SK-N-SH treated with all-trans-retinoic acid at 6 μM for 48 hours (cell line): Measurements from ENCODE around the gene ZFHX3.

Source experiments
- ATAC-seq: fragments of 200-7000 bp; cut with Tn5 transposase; 3 replicates; pipeline ENCODE4 v1.9.1; 2020; ENCODE audit warnings: mild to moderate bottlenecking, moderate library complexity
- BACH2 ChIP-seq: fragments of 250-450 bp; sonication (Bioruptor Pico); IDR thresholded peaks from 2 replicates; pipeline ENCODE4 v1.9.0; 2021; ENCODE audit warnings: mild to moderate bottlenecking, borderline replicate concordance
- CSDC2 ChIP-seq: fragments of 250-450 bp; sonication (Bioruptor Pico); IDR thresholded peaks from 2 replicates; pipeline ENCODE4 v1.5.0; 2020; ENCODE audit warnings: mild to moderate bottlenecking, moderate library complexity
- ESRRG ChIP-seq: fragments of 250-450 bp; sonication (Bioruptor Pico); IDR thresholded peaks from 2 replicates; pipeline ENCODE4 v1.6.1; 2021; ENCODE audit warnings: mild to moderate bottlenecking
- GLIS3 ChIP-seq: fragments of 250-450 bp; sonication (Bioruptor Pico); IDR thresholded peaks from 2 replicates; pipeline ENCODE4 v1.5.0; 2020; ENCODE audit warnings: mild to moderate bottlenecking, moderate library complexity
- ISL1 ChIP-seq: fragments of 250-450 bp; sonication (Bioruptor Pico); IDR thresholded peaks from 2 replicates; pipeline ENCODE4 v2.1.2; 2022; ENCODE audit warnings: mild to moderate bottlenecking, moderate library complexity
- OSR1 ChIP-seq: fragments of 250-450 bp; sonication (Bioruptor Pico); IDR thresholded peaks from 2 replicates; pipeline ENCODE4 v1.8.0; 2022; ENCODE audit warnings: moderate library complexity, mild to moderate bottlenecking, inconsistent platforms
- PPARA ChIP-seq: fragments of 250-450 bp; sonication (Bioruptor Pico); IDR thresholded peaks from 2 replicates; pipeline ENCODE4 v1.5.0; 2020; ENCODE audit warnings: mild to moderate bottlenecking, borderline replicate concordance
- RARB ChIP-seq: fragments of 250-450 bp; sonication (Bioruptor Pico); IDR thresholded peaks from 2 replicates; pipeline ENCODE4 v1.8.0; 2021; ENCODE audit warnings: mild to moderate bottlenecking, moderate library complexity
- SNAI2 ChIP-seq: fragments of 250-450 bp; sonication (Bioruptor Pico); IDR thresholded peaks from 2 replicates; pipeline ENCODE4 v1.5.0; 2020; ENCODE audit warnings: mild to moderate bottlenecking, moderate library complexity
- TCF4 ChIP-seq: fragments of 250-450 bp; sonication (Bioruptor Pico); IDR thresholded peaks from 2 replicates; pipeline ENCODE4 v1.8.0; 2021; ENCODE audit warnings: mild to moderate bottlenecking, moderate library complexity, borderline replicate concordance
- TOX ChIP-seq: fragments of 250-450 bp; sonication (Bioruptor Pico); IDR thresholded peaks from 2 replicates; pipeline ENCODE4 v1.8.0; 2021; ENCODE audit warnings: mild to moderate bottlenecking, moderate library complexity, borderline replicate concordance
- ZC3H10 ChIP-seq: fragments of 250-450 bp; sonication (Bioruptor Pico); IDR thresholded peaks from 2 replicates; pipeline ENCODE4 v1.5.1; 2021; ENCODE audit warnings: mild to moderate bottlenecking, moderate library complexity
- ZFP3 ChIP-seq: fragments of 250-450 bp; sonication (Bioruptor Pico); IDR thresholded peaks from 2 replicates; pipeline ENCODE4 v1.5.0; 2020; ENCODE audit warnings: mild to moderate bottlenecking, moderate library complexity
- ZNF565 ChIP-seq: fragments of 450-650 bp; formaldehyde crosslinking; conservative IDR thresholded peaks from 2 replicates; pipeline ENCODE4 v1.5.0; 2020; ENCODE audit warnings: low read depth, mild to moderate bottlenecking, moderate library complexity
- ZNF70 ChIP-seq: fragments of 450-650 bp; formaldehyde crosslinking; IDR thresholded peaks from 2 replicates; pipeline ENCODE4 v1.5.0; 2020; ENCODE audit warnings: mild to moderate bottlenecking, moderate library complexity
- ZNF8 ChIP-seq: fragments of 450-650 bp; formaldehyde crosslinking; IDR thresholded peaks from 2 replicates; pipeline ENCODE4 v1.5.0; 2020; ENCODE audit warnings: mild to moderate bottlenecking, moderate library complexity
- TF ChIP-seq, protein P1 (sequence below): fragments of 250-450 bp; sonication (Bioruptor Pico); IDR thresholded peaks from 2 replicates; pipeline ENCODE4 v1.8.0; 2020; ENCODE audit warnings: mild to moderate bottlenecking, moderate library complexity, borderline replicate concordance
- TF ChIP-seq, protein P2 (sequence below): fragments of 250-450 bp; sonication (Bioruptor Pico); IDR thresholded peaks from 2 replicates; pipeline ENCODE4 v1.5.0; 2020; ENCODE audit warnings: mild to moderate bottlenecking, moderate library complexity
- TF ChIP-seq, protein P3 (sequence below): fragments of 250-450 bp; sonication (Bioruptor Pico); IDR thresholded peaks from 2 replicates; pipeline ENCODE4 v1.5.1; 2020; ENCODE audit warnings: low read depth, mild to moderate bottlenecking, moderate library complexity
- TF ChIP-seq, protein P4 (sequence below): fragments of 250-450 bp; sonication (Bioruptor Pico); IDR thresholded peaks from 2 replicates; pipeline ENCODE4 v1.5.1; 2021; ENCODE audit warnings: mild to moderate bottlenecking, moderate library complexity
- TF ChIP-seq, protein P5 (sequence below): fragments of 250-450 bp; sonication (Bioruptor Pico); IDR thresholded peaks from 2 replicates; pipeline ENCODE4 v1.8.0; 2021; ENCODE audit warnings: low read depth, mild to moderate bottlenecking, moderate library complexity, borderline replicate concordance

ZFHX3 gene

DNA sequence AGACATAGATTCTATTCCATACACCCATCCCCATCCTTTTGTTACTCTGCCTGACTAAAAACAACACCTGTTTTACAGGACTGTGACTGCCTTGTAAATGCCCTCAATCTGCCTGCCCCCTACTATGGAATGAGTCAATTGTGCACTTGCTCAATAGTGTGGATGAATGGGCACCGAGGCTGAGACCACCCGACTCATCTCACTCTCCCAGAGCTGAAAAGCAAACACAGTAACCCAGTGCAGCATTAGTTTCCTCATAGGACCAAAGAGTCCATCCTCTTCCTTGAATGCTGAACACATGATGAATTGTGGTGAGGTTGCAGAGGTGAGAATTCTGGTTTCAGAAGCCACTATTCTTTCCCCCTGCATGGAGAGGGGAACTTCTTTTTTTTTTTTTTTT lies 233.7 kb downstream of the ZFHX3 start:
- no peak for TF ChIP-seq GLIS3 (CRISPR knock-in tag)
- TF ChIP-seq TOX (CRISPR knock-in tag), result no peak
- TF ChIP-seq, protein P1, sequence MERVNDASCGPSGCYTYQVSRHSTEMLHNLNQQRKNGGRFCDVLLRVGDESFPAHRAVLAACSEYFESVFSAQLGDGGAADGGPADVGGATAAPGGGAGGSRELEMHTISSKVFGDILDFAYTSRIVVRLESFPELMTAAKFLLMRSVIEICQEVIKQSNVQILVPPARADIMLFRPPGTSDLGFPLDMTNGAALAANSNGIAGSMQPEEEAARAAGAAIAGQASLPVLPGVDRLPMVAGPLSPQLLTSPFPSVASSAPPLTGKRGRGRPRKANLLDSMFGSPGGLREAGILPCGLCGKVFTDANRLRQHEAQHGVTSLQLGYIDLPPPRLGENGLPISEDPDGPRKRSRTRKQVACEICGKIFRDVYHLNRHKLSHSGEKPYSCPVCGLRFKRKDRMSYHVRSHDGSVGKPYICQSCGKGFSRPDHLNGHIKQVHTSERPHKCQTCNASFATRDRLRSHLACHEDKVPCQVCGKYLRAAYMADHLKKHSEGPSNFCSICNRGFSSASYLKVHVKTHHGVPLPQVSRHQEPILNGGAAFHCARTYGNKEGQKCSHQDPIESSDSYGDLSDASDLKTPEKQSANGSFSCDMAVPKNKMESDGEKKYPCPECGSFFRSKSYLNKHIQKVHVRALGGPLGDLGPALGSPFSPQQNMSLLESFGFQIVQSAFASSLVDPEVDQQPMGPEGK (CRISPR knock-in tag), result no peak
- no peak for TF ChIP-seq ZC3H10 (CRISPR knock-in tag)
- TF ChIP-seq OSR1 (CRISPR knock-in tag), result no peak
- TF ChIP-seq BACH2, result no peak
- TF ChIP-seq, protein P2, sequence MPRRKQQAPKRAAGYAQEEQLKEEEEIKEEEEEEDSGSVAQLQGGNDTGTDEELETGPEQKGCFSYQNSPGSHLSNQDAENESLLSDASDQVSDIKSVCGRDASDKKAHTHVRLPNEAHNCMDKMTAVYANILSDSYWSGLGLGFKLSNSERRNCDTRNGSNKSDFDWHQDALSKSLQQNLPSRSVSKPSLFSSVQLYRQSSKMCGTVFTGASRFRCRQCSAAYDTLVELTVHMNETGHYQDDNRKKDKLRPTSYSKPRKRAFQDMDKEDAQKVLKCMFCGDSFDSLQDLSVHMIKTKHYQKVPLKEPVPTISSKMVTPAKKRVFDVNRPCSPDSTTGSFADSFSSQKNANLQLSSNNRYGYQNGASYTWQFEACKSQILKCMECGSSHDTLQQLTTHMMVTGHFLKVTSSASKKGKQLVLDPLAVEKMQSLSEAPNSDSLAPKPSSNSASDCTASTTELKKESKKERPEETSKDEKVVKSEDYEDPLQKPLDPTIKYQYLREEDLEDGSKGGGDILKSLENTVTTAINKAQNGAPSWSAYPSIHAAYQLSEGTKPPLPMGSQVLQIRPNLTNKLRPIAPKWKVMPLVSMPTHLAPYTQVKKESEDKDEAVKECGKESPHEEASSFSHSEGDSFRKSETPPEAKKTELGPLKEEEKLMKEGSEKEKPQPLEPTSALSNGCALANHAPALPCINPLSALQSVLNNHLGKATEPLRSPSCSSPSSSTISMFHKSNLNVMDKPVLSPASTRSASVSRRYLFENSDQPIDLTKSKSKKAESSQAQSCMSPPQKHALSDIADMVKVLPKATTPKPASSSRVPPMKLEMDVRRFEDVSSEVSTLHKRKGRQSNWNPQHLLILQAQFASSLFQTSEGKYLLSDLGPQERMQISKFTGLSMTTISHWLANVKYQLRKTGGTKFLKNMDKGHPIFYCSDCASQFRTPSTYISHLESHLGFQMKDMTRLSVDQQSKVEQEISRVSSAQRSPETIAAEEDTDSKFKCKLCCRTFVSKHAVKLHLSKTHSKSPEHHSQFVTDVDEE (CRISPR knock-in tag), result no peak
- TF ChIP-seq, protein P3, sequence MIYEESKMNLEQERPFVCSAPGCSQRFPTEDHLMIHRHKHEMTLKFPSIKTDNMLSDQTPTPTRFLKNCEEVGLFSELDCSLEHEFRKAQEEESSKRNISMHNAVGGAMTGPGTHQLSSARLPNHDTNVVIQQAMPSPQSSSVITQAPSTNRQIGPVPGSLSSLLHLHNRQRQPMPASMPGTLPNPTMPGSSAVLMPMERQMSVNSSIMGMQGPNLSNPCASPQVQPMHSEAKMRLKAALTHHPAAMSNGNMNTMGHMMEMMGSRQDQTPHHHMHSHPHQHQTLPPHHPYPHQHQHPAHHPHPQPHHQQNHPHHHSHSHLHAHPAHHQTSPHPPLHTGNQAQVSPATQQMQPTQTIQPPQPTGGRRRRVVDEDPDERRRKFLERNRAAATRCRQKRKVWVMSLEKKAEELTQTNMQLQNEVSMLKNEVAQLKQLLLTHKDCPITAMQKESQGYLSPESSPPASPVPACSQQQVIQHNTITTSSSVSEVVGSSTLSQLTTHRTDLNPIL (CRISPR knock-in tag), result no peak
- no peak for TF ChIP-seq PPARA (CRISPR knock-in tag)
- no peak for TF ChIP-seq TCF4 (CRISPR knock-in tag)
- TF ChIP-seq ISL1 (CRISPR knock-in tag), result no peak
- no peak for TF ChIP-seq ZNF565 (CRISPR knock-in tag)
- TF ChIP-seq ZFP3 (CRISPR knock-in tag), result no peak
- no peak for TF ChIP-seq RARB
- TF ChIP-seq, protein P4, sequence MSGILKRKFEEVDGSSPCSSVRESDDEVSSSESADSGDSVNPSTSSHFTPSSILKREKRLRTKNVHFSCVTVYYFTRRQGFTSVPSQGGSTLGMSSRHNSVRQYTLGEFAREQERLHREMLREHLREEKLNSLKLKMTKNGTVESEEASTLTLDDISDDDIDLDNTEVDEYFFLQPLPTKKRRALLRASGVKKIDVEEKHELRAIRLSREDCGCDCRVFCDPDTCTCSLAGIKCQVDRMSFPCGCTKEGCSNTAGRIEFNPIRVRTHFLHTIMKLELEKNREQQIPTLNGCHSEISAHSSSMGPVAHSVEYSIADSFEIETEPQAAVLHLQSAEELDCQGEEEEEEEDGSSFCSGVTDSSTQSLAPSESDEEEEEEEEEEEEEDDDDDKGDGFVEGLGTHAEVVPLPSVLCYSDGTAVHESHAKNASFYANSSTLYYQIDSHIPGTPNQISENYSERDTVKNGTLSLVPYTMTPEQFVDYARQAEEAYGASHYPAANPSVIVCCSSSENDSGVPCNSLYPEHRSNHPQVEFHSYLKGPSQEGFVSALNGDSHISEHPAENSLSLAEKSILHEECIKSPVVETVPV (CRISPR knock-in tag), result no peak
- TF ChIP-seq ZNF8 (CRISPR knock-in tag), result no peak
- TF ChIP-seq ZNF70 (CRISPR knock-in tag), result no peak
- no peak for ATAC-seq

DNA sequence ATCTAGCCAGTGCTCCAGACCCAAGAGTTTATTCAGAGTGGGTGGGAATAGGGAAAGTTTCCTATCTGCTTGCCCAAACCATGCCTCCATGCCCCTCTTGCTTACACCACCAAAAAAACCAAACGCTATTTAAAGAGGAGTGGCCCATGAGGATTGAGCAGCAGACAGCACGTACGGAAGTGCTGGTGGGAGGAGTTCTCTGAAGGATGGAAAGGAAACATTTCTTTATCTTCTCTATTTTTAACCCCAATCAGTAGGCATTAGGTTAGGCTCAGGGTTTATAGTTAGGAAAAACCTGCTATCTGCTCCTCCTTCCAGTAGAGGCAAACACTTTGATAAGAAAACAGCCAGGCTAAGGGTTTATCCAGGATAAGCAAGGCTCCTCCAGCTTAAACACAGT lies 235.3 kb downstream of the ZFHX3 start:
- TF ChIP-seq PPARA (CRISPR knock-in tag) (no peak), ZC3H10 (CRISPR knock-in tag) (no peak), ZFP3 (CRISPR knock-in tag) (no peak), GLIS3 (CRISPR knock-in tag) (no peak), BACH2 (no peak), ISL1 (CRISPR knock-in tag) (no peak), ZNF70 (CRISPR knock-in tag) (no peak), SNAI2 (CRISPR knock-in tag) (no peak), ESRRG (CRISPR knock-in tag) (no peak), ZNF8 (CRISPR knock-in tag) (no peak), TOX (CRISPR knock-in tag) (no peak), CSDC2 (no peak)
- TF ChIP-seq, protein P5, sequence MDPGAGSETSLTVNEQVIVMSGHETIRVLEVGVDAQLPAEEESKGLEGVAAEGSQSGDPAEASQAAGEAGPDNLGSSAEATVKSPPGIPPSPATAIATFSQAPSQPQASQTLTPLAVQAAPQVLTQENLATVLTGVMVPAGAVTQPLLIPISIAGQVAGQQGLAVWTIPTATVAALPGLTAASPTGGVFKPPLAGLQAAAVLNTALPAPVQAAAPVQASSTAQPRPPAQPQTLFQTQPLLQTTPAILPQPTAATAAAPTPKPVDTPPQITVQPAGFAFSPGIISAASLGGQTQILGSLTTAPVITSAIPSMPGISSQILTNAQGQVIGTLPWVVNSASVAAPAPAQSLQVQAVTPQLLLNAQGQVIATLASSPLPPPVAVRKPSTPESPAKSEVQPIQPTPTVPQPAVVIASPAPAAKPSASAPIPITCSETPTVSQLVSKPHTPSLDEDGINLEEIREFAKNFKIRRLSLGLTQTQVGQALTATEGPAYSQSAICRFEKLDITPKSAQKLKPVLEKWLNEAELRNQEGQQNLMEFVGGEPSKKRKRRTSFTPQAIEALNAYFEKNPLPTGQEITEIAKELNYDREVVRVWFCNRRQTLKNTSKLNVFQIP (CRISPR knock-in tag), result no peak
- TF ChIP-seq, protein P3 (CRISPR knock-in tag), result no peak
- TF ChIP-seq, protein P1 (CRISPR knock-in tag), result no peak
- TF ChIP-seq, protein P2 (CRISPR knock-in tag), result no peak
- ATAC-seq, result no peak
